GM18499 (cell line): ENCODE results near the gene KDELR3.

ENCODE experiments used
- ATAC-seq: cut with Tn5 transposase; IDR thresholded peaks from one replicate; pipeline ENCODE4 v1.9.1; 2021; ENCODE audit warnings: moderate number of reproducible peaks; ENCODE audit not compliant: insufficient read depth, unreplicated experiment

Gene KDELR3

DNA sequence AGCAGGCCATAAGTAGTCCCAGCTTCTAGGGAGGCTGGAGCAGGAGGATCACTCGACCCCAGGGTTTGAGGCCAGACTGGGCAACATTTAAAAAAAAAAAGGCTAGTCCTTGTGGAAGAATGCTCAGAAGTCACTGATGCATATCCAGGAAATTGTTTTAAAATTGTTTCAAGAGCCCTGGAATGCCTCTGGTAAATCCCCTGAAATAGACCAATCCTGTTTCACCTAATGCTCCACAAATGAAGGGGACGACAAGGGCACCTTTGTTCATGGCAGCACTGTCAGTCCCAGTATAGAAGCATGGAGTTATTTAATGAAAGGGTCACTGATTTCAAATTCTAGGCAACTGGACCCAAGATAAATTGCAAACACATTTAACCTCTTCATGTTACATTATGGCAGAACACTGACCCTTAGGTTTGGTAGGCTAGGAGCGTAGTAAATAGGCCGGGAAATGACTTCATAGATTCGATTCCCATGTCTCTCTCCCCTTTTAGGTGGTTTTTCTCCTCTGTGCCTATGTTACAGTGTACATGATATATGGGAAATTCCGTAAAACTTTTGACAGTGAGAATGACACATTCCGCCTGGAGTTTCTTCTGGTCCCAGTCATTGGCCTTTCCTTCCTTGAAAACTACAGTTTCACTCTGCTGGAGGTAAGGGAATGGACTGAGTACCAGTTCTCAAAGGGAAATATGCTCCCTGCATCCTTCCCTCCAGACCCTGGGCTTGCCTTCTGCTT lies 11.4 kb downstream of the KDELR3 start:
- no peak for ATAC-seq

DNA sequence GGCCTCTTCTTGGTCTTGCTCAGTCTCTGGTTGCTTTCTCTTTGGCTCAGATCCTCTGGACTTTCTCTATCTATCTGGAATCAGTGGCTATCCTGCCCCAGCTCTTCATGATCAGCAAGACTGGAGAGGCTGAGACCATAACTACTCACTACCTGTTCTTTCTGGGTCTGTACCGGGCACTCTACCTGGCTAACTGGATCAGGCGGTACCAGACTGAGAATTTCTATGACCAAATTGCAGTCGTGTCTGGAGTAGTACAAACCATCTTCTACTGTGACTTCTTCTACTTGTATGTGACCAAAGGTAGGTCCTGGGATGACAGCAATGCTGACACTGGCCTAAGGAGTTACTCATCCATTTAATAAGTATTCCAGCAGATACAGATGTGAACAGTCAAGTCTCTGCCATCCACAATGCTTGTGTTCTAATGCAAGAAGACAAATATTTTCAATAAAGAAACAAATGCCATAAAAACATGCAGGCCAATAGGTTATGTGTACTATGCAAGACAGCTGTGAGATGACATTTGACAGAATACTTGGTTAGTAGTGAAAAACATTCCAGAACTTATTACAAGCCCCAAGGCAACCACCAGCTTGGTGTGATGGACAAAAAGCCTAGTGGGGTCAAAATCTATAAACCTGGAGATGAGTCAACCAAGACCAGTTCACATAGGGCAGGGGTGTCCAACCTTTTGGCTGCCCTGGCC lies 13.4 kb downstream of the KDELR3 start:
- ATAC-seq = no peak

GRCh38 chr22:38481871-38482332 lies 14.0 kb downstream of the KDELR3 start:
- no peak for ATAC-seq

DNA sequence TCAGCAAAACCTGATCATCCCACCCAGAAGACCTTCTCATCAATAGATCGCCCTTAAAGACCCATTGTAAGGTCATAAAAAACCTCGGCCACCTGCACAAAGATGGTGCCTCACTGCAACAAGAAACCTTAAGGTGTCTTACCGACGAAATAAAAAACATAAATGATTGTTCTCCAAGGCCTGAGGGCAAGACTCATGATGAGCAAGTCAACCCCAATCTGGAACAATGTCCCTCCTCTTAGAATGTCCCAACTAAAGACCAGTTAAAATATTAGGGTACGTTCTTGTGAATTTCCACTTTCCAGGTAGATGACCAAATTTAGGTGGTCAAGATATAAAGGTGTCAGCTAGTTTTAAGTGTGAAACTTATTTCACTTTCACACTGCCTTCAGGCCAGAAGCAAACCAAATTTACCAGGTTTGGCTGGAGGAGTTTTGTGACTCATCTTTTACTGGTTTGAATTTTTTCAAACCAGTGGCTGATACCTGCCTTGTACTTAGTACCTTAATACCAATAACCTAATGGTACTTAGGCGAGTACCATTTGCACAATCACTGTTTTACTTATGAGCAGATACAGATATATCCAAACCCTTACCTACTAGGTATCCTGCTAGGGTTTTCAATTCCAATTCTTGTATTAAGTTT lies 14.9 kb downstream of the KDELR3 start:
- no peak for ATAC-seq

- ATAC-seq = no peak
Observed at GRCh38 chr22:38484244-38484643, 16.3 kb downstream of the KDELR3 start.

GRCh38 chr22:38485783-38486182 lies 17.9 kb downstream of the KDELR3 start:
- no peak for ATAC-seq

DNA sequence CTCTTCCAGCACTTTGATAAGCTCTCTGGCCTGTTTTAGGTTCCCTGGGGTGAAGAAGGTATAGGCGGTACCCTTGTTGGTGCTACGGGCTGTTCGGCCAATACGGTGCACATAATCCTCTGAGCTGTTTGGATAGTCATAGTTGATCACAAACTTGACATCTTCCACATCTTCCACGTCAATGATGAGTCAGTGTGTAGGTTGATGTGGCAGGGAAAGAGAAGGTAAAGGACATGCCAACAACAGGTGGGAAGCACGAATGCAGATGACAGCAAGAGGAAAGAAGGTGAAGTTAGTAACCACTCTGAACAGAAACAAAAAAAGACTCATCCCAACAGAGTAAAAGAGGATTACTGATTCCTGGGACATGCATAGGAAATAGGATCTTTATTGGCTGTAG lies 20.1 kb downstream of the KDELR3 start:
- no peak for ATAC-seq

DNA sequence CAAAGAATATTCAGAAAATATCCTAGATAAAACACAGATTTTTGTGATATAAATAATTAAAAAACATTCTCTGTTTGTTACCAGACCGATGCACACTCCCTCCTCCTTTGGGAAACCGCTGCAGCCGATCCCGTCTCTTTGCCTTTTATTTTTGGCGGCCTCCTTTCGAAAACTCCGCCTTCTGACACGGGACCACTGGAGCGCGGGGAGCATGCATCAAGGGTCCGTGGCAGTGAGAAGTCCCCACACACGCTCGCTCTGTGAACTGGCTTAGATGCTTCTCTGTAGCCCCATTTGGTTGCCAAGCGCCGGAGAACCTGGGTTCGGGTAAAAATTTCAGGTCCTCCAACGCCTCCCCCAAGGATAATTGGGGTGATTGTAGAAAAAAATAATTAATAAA lies 21.2 kb downstream of the KDELR3 start:
- no peak for ATAC-seq

GRCh38 chr22:38489561-38490145 lies 21.8 kb downstream of the KDELR3 start:
- no peak for ATAC-seq

- ATAC-seq = no peak
Observed at GRCh38 chr22:38490475-38490874, 22.6 kb downstream of the KDELR3 start.

- no peak for ATAC-seq
Observed at GRCh38 chr22:38490915-38491314, 23.0 kb downstream of the KDELR3 start.

GRCh38 chr22:38491707-38492348 lies 23.9 kb downstream of the KDELR3 start:
- no peak for ATAC-seq

DNA sequence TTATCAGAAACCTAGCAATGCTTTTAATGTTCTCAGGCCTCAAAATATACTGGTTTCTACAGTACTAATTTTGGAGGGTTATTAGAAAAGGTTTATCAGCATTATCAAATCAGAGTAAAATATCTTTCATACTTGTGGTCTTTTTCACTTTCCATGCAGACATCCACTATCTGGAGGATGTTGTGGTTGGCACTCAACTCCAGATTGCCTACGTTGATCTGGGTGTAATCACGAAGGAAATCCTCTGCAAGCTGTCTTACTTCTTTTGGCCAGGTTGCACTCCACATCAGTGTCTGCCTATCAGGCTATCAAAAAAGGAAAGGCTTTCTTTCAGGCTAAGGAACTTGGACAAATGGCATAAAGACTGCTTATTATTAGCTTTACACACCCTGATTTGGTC lies 26.6 kb downstream of the KDELR3 start:
- ATAC-seq = no peak

DNA sequence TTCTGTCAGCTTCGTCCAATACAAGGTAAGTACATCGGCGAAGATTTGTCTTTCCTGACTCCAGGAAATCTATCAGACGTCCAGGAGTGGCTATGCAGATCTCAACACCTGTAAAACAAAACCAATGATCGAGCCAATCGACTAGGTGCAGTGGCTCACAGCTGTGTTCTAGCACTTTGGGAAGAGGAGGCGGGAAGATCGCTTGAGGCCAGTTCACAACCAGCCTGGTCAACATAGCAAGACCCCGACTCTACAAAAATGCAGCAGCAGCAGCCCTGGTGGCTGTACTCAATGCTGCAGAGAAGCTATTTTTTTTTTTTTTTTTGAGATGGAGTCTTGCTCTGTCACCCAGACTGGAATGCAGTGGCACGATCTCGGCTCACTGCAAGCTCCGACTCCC lies 27.0 kb downstream of the KDELR3 start:
- ATAC-seq = no peak

- ATAC-seq = no peak
Observed at GRCh38 chr22:38497869-38498268, 30.0 kb downstream of the KDELR3 start.

GRCh38 chr22:38501797-38502672 lies 34.1 kb downstream of the KDELR3 start:
- ATAC-seq = no peak

DNA sequence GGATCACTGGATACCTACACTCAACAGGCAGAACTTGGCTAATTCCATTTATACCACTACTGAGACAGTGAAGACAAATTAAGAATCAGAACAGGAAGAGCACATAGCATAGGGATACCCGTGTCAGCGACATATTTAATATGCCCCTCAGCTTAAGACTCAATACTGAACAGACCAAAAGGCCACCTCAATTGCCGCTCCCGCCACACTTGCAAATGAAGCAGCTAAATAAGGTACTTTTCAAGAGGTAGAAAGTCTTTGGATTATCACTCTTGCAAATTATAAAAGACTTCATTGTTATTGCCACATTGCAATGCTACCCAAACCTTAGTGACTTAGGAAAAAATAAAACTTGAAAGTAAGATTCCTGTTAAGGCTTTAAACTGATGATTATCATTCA lies 35.1 kb downstream of the KDELR3 start:
- no peak for ATAC-seq

GRCh38 chr22:38504731-38505540 lies 37.0 kb downstream of the KDELR3 start:
- no peak for ATAC-seq
